Measurements from ENCODE around the gene LRRC26. TPM values are rescaled to one million over a fixed set of nuclear protein-coding genes. Genes with fewer than 3 reads are reported as not detected.

The LRRC26 gene
- total RNA-seq, 1 donor from 2014 or later = not detected

- no peaks in the 10 kb centered on the region for H3K27me3 ChIP-seq (ENCODE audit: control insufficient read depth, insufficient read depth, low read length)
- no peak for TF ChIP-seq CTCF (IDR thresholded peaks at IDR 0.05; ENCODE audit: insufficient read depth, low read length, poor library complexity, severe bottlenecking)
- no peak overlapping the region for H3K4me3 ChIP-seq (ENCODE audit: low read depth, low read length)
- DNase-seq (ENCODE audit: low read depth) = no peak
- no peaks in the 10 kb centered on the region for H3K36me3 ChIP-seq (ENCODE audit: control insufficient read depth, insufficient read depth, low read length)
Observed at GRCh38 chr9:137183980-137184595, 14.2 kb upstream of the LRRC26 start.

DNA sequence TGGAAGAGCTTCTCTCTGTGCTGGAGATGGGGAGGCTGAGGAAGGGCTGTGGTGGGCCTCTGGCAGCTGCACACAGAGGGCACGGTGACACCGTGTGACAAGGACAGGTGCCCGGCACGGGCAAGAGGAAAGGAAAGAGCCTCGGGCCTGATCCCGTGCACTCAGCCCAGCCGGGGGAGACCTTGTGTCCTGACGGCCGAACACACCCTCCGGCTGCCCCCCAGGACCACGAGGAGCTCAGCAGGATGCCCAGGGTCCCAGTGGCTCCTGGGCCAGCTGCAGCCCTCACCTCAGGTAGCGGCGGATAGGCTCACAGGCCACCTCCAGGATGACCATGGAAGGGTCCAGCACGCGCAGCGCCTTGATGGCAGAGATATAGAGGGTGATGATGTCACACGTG, 13.0 kb upstream of the LRRC26 start:
- H3K27me3 ChIP-seq (ENCODE audit: control insufficient read depth, insufficient read depth, low read length) = no peaks in the 10 kb centered on the region
- TF ChIP-seq CTCF (IDR thresholded peaks at IDR 0.05; ENCODE audit: insufficient read depth, low read length, poor library complexity, severe bottlenecking) = no peak
- DNase-seq (ENCODE audit: low read depth) = no peak
- H3K4me3 ChIP-seq (ENCODE audit: low read depth, low read length) = no peak overlapping the region
- H3K36me3 ChIP-seq (ENCODE audit: control insufficient read depth, insufficient read depth, low read length) = no peaks in the 10 kb centered on the region

DNA sequence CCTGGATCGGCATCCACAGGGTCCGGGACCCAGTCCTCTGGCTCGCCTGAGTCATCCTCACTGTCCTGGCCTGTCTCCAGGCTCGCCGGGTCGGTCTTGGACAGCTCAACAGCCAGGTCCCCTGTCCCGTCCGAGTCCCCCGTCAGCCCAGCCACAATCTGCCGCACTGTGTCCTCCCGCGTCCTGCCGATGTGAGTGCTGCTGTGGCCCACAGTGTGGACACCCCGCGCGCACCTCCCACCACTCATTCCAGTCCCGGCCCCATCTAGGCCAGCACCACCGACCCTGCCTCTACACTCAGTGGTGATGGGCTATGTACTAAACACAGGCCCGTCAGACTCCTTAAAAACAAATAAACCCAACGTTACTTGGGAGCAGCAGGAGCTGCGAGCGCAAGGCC, 11.8 kb upstream of the LRRC26 start:
- H3K36me3 ChIP-seq (ENCODE audit: control insufficient read depth, insufficient read depth, low read length) = no peaks in the 10 kb centered on the region

GRCh38 chr9:137180491-137180890, 10.6 kb upstream of the LRRC26 start:
- Histone ChIP-seq H3K36me3 (ENCODE audit: control insufficient read depth, insufficient read depth, low read length) (no peaks in the 10 kb centered on the region), H3K27me3 (ENCODE audit: control insufficient read depth, insufficient read depth, low read length) (peaks cover 5% of the 10 kb centered on the region), H3K4me3 (ENCODE audit: low read depth, low read length) (no peak overlapping the region)
- DNase-seq (ENCODE audit: low read depth) = no peak
- TF ChIP-seq CTCF (IDR thresholded peaks at IDR 0.05; ENCODE audit: insufficient read depth, low read length, poor library complexity, severe bottlenecking) = no peak

More for the DNA sequence above, 11.8 kb upstream of the LRRC26 start:
- TF ChIP-seq CTCF (IDR thresholded peaks at IDR 0.05; ENCODE audit: insufficient read depth, low read length, poor library complexity, severe bottlenecking) = no peak
- H3K4me3 ChIP-seq (ENCODE audit: low read depth, low read length) = no peak overlapping the region
- DNase-seq (ENCODE audit: low read depth) = no peak
- H3K27me3 ChIP-seq (ENCODE audit: control insufficient read depth, insufficient read depth, low read length) = no peaks in the 10 kb centered on the region

- H3K27me3 ChIP-seq (ENCODE audit: control insufficient read depth, insufficient read depth, low read length) = peaks cover 12% of the 10 kb centered on the region
- no peak overlapping the region for H3K4me3 ChIP-seq (ENCODE audit: low read depth, low read length)
- no peak for TF ChIP-seq CTCF (IDR thresholded peaks at IDR 0.05; ENCODE audit: insufficient read depth, low read length, poor library complexity, severe bottlenecking)
- DNase-seq (ENCODE audit: low read depth) = no peak
- no peaks in the 10 kb centered on the region for H3K36me3 ChIP-seq (ENCODE audit: control insufficient read depth, insufficient read depth, low read length)
Observed at GRCh38 chr9:137179761-137180160, 9.9 kb upstream of the LRRC26 start.
